Renal pelvis (tissue), 4 donors: ENCODE data around the gene AGAP1. TPM values are rescaled to one million over a fixed set of nuclear protein-coding genes. Genes with fewer than 3 reads are reported as not detected.

Experiments used
- DNase-seq: peaks from one replicate; pipeline ENCODE4 v3.0.0-alpha.2; 2013
- polyA plus RNA-seq, 3 donors: library from polyadenylated mRNA; unstranded; fragments of 120-200 nt; gene quantifications; one replicate each; pipeline ENCODE4 v1.2.1, GENCODE V29; 2013; ENCODE audit not compliant: insufficient read length in 3 of 3

The AGAP1 gene
- polyA plus RNA-seq, 3 donors = 20.5 to 23.8 (median 21.0) TPM

GRCh38 chr2:235546151-235546435 is 52.2 kb downstream of the AGAP1 start:
- DNase-seq = no peak

GRCh38 chr2:235546436-235546835 is 52.6 kb downstream of the AGAP1 start:
- DNase-seq = no peak

- DNase-seq = no peak
Observed at GRCh38 chr2:235549735-235550377, 56.0 kb downstream of the AGAP1 start.

GRCh38 chr2:235550378-235550760 is 56.5 kb downstream of the AGAP1 start:
- DNase-seq = no peak

- DNase-seq = no peak
Observed at GRCh38 chr2:235550946-235551345, 57.1 kb downstream of the AGAP1 start.

- peak; percentile 58 for DNase-seq
Observed at GRCh38 chr2:235551965-235552364, 58.1 kb downstream of the AGAP1 start.

- no peak for DNase-seq
Observed at GRCh38 chr2:235552671-235553070, 58.8 kb downstream of the AGAP1 start.

- no peak for DNase-seq
Observed at GRCh38 chr2:235553291-235553690, 59.4 kb downstream of the AGAP1 start.

GRCh38 chr2:235553696-235554100 is 59.9 kb downstream of the AGAP1 start:
- no peak for DNase-seq

- no peak for DNase-seq
Observed at GRCh38 chr2:235554385-235554784, 60.5 kb downstream of the AGAP1 start.

GRCh38 chr2:235554936-235555335 is 61.1 kb downstream of the AGAP1 start:
- DNase-seq = no peak

GRCh38 chr2:235555371-235555770 is 61.5 kb downstream of the AGAP1 start:
- DNase-seq = no peak

- DNase-seq = no peak
Observed at GRCh38 chr2:235556086-235556485, 62.2 kb downstream of the AGAP1 start.

- no peak for DNase-seq
Observed at GRCh38 chr2:235556901-235557300, 63.1 kb downstream of the AGAP1 start.

- no peak for DNase-seq
Observed at GRCh38 chr2:235557903-235558302, 64.1 kb downstream of the AGAP1 start.

GRCh38 chr2:235558572-235558971 is 64.7 kb downstream of the AGAP1 start:
- no peak for DNase-seq

- no peak for DNase-seq
Observed at GRCh38 chr2:235560345-235560744, 66.5 kb downstream of the AGAP1 start.

GRCh38 chr2:235561450-235561849 is 67.6 kb downstream of the AGAP1 start:
- DNase-seq = no peak

GRCh38 chr2:235562065-235562747 is 68.4 kb downstream of the AGAP1 start:
- no peak for DNase-seq

GRCh38 chr2:235563056-235563910 is 69.4 kb downstream of the AGAP1 start:
- DNase-seq = no peak

- no peak for DNase-seq
Observed at GRCh38 chr2:235564066-235564465, 70.2 kb downstream of the AGAP1 start.

- no peak for DNase-seq
Observed at GRCh38 chr2:235564884-235565530, 71.2 kb downstream of the AGAP1 start.

GRCh38 chr2:235566415-235566814 is 72.6 kb downstream of the AGAP1 start:
- no peak for DNase-seq
